ENCODE data around the gene LMBR1L. TPM values are rescaled to one million over a fixed set of nuclear protein-coding genes. Genes with fewer than 3 reads are reported as not detected.

The LMBR1L gene
- total and polyA plus RNA-seq, 10 of the 15 experiments (the other 5 are each of a cell fraction or from before 2014, with no cell fraction given) = 2.1 to 42.6 (median 20.0) TPM

DNA sequence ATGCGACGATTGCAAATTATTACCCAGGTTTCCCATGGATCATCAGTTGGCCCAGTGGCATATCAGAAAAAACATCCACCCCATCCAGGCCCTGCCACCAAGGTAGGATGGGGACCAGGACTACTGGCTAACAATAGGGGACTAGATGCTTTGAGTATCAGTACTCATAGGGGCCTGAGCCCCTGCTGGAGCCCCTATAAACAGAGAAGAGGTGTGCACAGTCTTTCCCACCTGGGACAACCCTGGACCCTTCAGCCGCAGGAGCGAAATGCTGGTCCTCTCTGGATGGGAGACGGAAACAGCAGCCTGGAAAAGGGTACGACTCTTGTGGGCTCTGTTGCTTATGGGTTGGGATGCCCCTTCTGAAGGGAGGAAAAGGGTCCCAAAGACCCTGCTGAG lies 21.7 kb downstream of the LMBR1L start:
- no peak overlapping the region for H3K9ac ChIP-seq (ENCODE audit: control insufficient read depth, insufficient read depth, low read length)
- ChIA-PET CTCF (interaction anchor here (0.5 to 7.0 kb wide), 37 partner anchors 9 to 303 kb away, joined by 3 to 254 read pairs (median 7); partner anchors contain the start of genes LMBR1L, RHEBL1, TROAP and TUBA1A), POLR2A (interaction anchor here (0.6 to 1.5 kb wide), 9 partner anchors 9 to 296 kb away, joined by 3 to 6 read pairs (median 3); partner anchors contain the start of gene TUBA1B), RAD21 (ENCODE audit: unreplicated experiment) (interaction anchor here (1.0 to 4.4 kb wide), 10 partner anchors 10 to 147 kb away, joined by 3 to 39 read pairs (median 9); partner anchors contain the start of genes RHEBL1 and TUBA1B), SMC1A (ENCODE audit: uncharacterized antibody, unreplicated experiment) (interaction anchor here (0.7 to 6.1 kb wide), 20 partner anchors 8 to 155 kb away, joined by 3 to 82 read pairs (median 5); partner anchors contain the start of genes LMBR1L, RHEBL1 and TUBA1B)
- H3K4me3 ChIP-seq = no peak overlapping the region
- FAIRE-seq = no peak
- no peak overlapping the region for H2AFZ ChIP-seq (ENCODE audit: control insufficient read depth, low read depth, low read length)
- intact Hi-C loops (cut with micrococcal nuclease; ENCODE audit: unreplicated experiment) (loop anchor here (1.0 to 2.0 kb wide), 3 partner anchors 24 to 145 kb away; no protein-coding TSS in a partner anchor), in situ Hi-C loops (cut with MboI) (no loop called here)
- WGBS (ENCODE audit: insufficient coverage, insufficient replicate concordance, low lambda C conversion rate, missing lambda C conversion rate) = 54% methylated on average over 6 of the region's 6 CpGs
- no peak overlapping the region for H3K27ac ChIP-seq (ENCODE audit: control insufficient read depth, insufficient read depth)
- H3K4me1 ChIP-seq (ENCODE audit: control insufficient read depth, insufficient read depth, low read length) = peaks cover 3% of the 10 kb centered on the region; the same call in 1 of the 2 replicates
- DNase-seq (ENCODE audit: low read depth, low spot score) = no peak
- TF ChIP-seq ZNF274 (IDR thresholded peaks at IDR 0.05; ENCODE audit: insufficient read depth, insufficient read length) (no peak), IKZF2 (IDR thresholded peaks at IDR 0.05) (no peak), SPI1 (IDR thresholded peaks at IDR 0.05; ENCODE audit: borderline replicate concordance, insufficient read depth, low read depth, low read length) (no peak), RUNX3 (IDR thresholded peaks at IDR 0.05; ENCODE audit: low read length) (no peak), SMAD1 (IDR thresholded peaks at IDR 0.05; ENCODE audit: low read depth, partially characterized antibody) (no peak), SUZ12 (IDR thresholded peaks at IDR 0.05; ENCODE audit: unreplicated experiment) (no peak), LARP7 (IDR thresholded peaks at IDR 0.05) (no peak), YY1 (IDR thresholded peaks at IDR 0.05; ENCODE audit: low read depth, low read length) (no peak), ZBED1 (IDR thresholded peaks at IDR 0.05; ENCODE audit: borderline replicate concordance) (no peak), PML (IDR thresholded peaks at IDR 0.05; ENCODE audit: low read length) (no peak), MTA2 (IDR thresholded peaks at IDR 0.05; ENCODE audit: low read depth) (no peak)
- TF ChIP-seq, protein P1, sequence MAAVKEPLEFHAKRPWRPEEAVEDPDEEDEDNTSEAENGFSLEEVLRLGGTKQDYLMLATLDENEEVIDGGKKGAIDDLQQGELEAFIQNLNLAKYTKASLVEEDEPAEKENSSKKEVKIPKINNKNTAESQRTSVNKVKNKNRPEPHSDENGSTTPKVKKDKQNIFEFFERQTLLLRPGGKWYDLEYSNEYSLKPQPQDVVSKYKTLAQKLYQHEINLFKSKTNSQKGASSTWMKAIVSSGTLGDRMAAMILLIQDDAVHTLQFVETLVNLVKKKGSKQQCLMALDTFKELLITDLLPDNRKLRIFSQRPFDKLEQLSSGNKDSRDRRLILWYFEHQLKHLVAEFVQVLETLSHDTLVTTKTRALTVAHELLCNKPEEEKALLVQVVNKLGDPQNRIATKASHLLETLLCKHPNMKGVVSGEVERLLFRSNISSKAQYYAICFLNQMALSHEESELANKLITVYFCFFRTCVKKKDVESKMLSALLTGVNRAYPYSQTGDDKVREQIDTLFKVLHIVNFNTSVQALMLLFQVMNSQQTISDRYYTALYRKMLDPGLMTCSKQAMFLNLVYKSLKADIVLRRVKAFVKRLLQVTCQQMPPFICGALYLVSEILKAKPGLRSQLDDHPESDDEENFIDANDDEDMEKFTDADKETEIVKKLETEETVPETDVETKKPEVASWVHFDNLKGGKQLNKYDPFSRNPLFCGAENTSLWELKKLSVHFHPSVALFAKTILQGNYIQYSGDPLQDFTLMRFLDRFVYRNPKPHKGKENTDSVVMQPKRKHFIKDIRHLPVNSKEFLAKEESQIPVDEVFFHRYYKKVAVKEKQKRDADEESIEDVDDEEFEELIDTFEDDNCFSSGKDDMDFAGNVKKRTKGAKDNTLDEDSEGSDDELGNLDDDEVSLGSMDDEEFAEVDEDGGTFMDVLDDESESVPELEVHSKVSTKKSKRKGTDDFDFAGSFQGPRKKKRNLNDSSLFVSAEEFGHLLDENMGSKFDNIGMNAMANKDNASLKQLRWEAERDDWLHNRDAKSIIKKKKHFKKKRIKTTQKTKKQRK (IDR thresholded peaks at IDR 0.05; ENCODE audit: low read depth, low read length) = no peak
- TF ChIP-seq, protein P2, sequence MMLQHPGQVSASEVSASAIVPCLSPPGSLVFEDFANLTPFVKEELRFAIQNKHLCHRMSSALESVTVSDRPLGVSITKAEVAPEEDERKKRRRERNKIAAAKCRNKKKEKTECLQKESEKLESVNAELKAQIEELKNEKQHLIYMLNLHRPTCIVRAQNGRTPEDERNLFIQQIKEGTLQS (IDR thresholded peaks at IDR 0.05; ENCODE audit: borderline replicate concordance, extremely low read depth, low read depth, low read length) = no peak
- TF ChIP-seq, protein P3, sequence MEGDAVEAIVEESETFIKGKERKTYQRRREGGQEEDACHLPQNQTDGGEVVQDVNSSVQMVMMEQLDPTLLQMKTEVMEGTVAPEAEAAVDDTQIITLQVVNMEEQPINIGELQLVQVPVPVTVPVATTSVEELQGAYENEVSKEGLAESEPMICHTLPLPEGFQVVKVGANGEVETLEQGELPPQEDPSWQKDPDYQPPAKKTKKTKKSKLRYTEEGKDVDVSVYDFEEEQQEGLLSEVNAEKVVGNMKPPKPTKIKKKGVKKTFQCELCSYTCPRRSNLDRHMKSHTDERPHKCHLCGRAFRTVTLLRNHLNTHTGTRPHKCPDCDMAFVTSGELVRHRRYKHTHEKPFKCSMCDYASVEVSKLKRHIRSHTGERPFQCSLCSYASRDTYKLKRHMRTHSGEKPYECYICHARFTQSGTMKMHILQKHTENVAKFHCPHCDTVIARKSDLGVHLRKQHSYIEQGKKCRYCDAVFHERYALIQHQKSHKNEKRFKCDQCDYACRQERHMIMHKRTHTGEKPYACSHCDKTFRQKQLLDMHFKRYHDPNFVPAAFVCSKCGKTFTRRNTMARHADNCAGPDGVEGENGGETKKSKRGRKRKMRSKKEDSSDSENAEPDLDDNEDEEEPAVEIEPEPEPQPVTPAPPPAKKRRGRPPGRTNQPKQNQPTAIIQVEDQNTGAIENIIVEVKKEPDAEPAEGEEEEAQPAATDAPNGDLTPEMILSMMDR (IDR thresholded peaks at IDR 0.05 in 2 of 3, conservative IDR thresholded peaks at IDR 0.05 in 1 of 3; ENCODE audit: control insufficient read depth in 2 of 3, extremely low read depth in 1 of 3, insufficient read depth in 1 of 3, low read depth in 3 of 3, low read length in 3 of 3) = no peak
- H3K4me2 ChIP-seq (ENCODE audit: control insufficient read depth, insufficient read depth) = no peak overlapping the region
- H3K9me3 ChIP-seq (replicated peaks; ENCODE audit: control insufficient read depth, insufficient read depth, low read length) = no peaks in the 10 kb centered on the region
- peaks cover 29 to 39% of the 10 kb centered on the region in 2 experiments for H3K27me3 ChIP-seq (replicated peaks in 1 of 2; ENCODE audit: control insufficient read depth in 2 of 2, insufficient read depth in 2 of 2, low read length in 1 of 2)
- H3K36me3 ChIP-seq (ENCODE audit: control insufficient read depth in 2 of 2, insufficient read depth in 2 of 2, low read length in 1 of 2) = no peaks in the 10 kb centered on the region
- H3K79me2 ChIP-seq (ENCODE audit: control insufficient read depth, insufficient read depth, low read length) = no peaks in the 10 kb centered on the region
- no peaks in the 10 kb centered on the region for H4K20me1 ChIP-seq (ENCODE audit: control insufficient read depth, insufficient read depth)
- BruUV-seq (replicated peaks) = no TSS peak
- no peak for ATAC-seq

Data from GM12878 (cell line).